Osteocyte (in vitro differentiated cells): Measurements from ENCODE around the gene TTC3. TPM values are rescaled to one million over a fixed set of nuclear protein-coding genes. Genes with fewer than 3 reads are reported as not detected.

Experiments used
- DNase-seq: peaks from one replicate; pipeline ENCODE4 v3.0.0; 2021; ENCODE audit warnings: mixed read lengths; ENCODE audit not compliant: unreplicated experiment; ENCODE audit errors: extremely low spot score
- H3K27ac Mint-ChIP-seq: one replicate; pipeline ENCODE4 v1.8.0; 2021; ENCODE audit warnings: mild to moderate bottlenecking, mixed read lengths; ENCODE audit not compliant: unreplicated experiment
- H3K27me3 Mint-ChIP-seq: one replicate; pipeline ENCODE4 v1.8.0; 2021; ENCODE audit warnings: mixed read lengths; ENCODE audit not compliant: unreplicated experiment
- H3K36me3 Mint-ChIP-seq: one replicate; pipeline ENCODE4 v1.8.0; 2021; ENCODE audit warnings: mixed read lengths; ENCODE audit not compliant: unreplicated experiment
- H3K4me1 Mint-ChIP-seq: one replicate; pipeline ENCODE4 v1.8.0; 2021; ENCODE audit warnings: mixed read lengths; ENCODE audit not compliant: unreplicated experiment
- H3K4me3 Mint-ChIP-seq: one replicate; pipeline ENCODE4 v1.8.0; 2021; ENCODE audit warnings: mild to moderate bottlenecking, moderate library complexity, mixed read lengths; ENCODE audit not compliant: unreplicated experiment
- H3K9me3 Mint-ChIP-seq: one replicate; pipeline ENCODE4 v1.8.0; 2021; ENCODE audit warnings: mixed read lengths; ENCODE audit not compliant: unreplicated experiment
- total RNA-seq: library from RNA; stranded (reverse); gene quantifications from 2 replicates; pipeline ENCODE4 v1.2.1, GENCODE V29; 2021
- TF ChIP-seq, protein P1 (sequence below): fragments of 200-600 bp; sonication (generic); IDR thresholded peaks from 2 replicates; pipeline ENCODE4 v1.5.0; 2021; ENCODE audit warnings: antibody characterized with exemption, mild to moderate bottlenecking, moderate library complexity

TTC3 gene
- total RNA-seq, 1 donor from 2014 or later: 252 TPM

DNA sequence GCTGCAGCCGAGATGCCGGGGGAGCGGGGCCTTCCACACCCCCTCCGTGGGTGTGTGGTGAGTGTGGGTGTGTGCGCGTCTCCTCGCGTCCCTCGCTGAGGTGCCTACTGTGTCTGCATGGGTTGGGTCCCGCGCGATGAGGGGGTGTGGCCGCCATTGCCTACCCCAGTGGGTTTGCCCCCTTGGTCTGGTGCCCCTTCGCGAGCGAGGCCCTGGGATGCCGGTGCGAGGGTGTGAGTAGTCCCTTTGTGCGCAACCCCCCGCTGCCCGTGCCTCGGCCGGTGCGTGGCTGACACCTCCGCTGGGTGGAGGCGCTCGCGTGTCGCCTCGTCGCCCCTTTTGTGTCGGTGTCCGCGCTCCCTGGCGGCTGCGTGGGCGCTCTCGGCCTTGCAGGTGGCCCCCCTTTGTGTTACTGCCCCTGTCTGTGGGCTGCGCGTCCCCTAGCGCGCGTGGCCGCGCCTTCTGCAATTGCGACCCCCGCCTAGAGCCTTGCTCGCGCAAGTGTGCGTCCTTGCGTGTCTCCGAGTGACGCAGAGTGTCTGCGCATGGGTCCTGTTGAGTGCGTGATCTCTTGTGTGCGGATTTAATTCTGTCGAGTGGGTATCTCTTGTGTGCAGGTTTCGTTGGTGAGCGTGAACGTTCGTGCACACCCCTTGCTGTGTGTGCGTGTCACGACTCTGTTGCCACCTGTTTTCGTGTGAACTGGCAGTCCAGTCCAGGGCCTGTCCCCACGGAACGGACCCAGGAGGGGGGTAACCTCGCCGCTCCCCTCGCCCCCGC lies 553 bp downstream of the TTC3 start:
- Mint-ChIP-seq H3K4me3 (peak overlapping the region; percentile 85), H3K27me3 (no peaks in the 10 kb centered on the region), H3K9me3 (peaks cover 1% of the 10 kb centered on the region), H3K36me3 (peaks cover 14% of the 10 kb centered on the region), H3K27ac (peak overlapping the region; percentile 88), H3K4me1 (peaks cover 43% of the 10 kb centered on the region)
- peak; percentile 87 for DNase-seq
- TF ChIP-seq, protein P1, sequence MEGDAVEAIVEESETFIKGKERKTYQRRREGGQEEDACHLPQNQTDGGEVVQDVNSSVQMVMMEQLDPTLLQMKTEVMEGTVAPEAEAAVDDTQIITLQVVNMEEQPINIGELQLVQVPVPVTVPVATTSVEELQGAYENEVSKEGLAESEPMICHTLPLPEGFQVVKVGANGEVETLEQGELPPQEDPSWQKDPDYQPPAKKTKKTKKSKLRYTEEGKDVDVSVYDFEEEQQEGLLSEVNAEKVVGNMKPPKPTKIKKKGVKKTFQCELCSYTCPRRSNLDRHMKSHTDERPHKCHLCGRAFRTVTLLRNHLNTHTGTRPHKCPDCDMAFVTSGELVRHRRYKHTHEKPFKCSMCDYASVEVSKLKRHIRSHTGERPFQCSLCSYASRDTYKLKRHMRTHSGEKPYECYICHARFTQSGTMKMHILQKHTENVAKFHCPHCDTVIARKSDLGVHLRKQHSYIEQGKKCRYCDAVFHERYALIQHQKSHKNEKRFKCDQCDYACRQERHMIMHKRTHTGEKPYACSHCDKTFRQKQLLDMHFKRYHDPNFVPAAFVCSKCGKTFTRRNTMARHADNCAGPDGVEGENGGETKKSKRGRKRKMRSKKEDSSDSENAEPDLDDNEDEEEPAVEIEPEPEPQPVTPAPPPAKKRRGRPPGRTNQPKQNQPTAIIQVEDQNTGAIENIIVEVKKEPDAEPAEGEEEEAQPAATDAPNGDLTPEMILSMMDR: no peak

DNA sequence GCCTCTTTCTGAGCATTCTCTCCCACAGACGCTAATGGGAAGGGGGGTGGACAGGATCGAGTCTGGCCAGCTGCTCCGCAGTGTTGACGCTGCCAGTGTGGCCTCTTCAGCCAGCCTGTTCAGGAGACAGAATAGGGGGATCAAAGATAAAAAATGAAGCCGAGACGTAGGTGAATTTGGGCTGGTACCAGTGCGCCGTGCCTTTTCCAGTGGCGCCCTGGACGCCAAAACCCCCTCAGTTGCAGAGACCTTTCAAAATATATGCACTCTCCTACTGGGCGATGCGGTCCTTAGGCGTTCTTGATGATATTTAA lies 1.1 kb downstream of the TTC3 start:
- peaks cover 43% of the 10 kb centered on the region for H3K4me1 Mint-ChIP-seq
- peak overlapping the region; percentile 85 for H3K4me3 Mint-ChIP-seq
- TF ChIP-seq, protein P1: no peak
- H3K36me3 Mint-ChIP-seq: peaks cover 9% of the 10 kb centered on the region
- peak overlapping the region; percentile 88 for H3K27ac Mint-ChIP-seq
- H3K9me3 Mint-ChIP-seq: peaks cover 7% of the 10 kb centered on the region
- DNase-seq: no peak
- H3K27me3 Mint-ChIP-seq: no peaks in the 10 kb centered on the region

DNA sequence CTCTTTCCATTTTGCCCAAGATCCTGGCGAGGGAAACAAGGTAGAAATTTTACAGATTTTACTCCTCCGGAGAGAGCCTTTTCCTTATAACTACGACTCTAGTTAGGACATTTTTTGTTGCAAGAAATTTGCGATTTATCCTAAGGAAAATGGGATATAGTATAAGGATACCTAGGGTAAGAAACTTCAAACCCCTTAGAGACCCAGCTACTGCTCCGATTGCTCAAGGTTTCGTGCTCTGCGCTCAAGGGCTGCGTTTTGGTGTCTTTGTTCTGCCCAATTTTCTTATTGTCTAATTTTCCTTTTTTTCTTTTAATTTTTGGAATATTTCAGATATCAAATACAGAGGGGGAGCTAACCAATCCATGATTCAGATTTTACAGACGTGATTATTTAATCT lies 1.5 kb downstream of the TTC3 start:
- peaks cover 7% of the 10 kb centered on the region for H3K36me3 Mint-ChIP-seq
- TF ChIP-seq, protein P1: no peak
- H3K9me3 Mint-ChIP-seq: peaks cover 9% of the 10 kb centered on the region
- H3K27ac Mint-ChIP-seq: peak overlapping the region; percentile 88
- H3K4me1 Mint-ChIP-seq: peaks cover 43% of the 10 kb centered on the region
- H3K27me3 Mint-ChIP-seq: no peaks in the 10 kb centered on the region
- H3K4me3 Mint-ChIP-seq: peak overlapping the region; percentile 85
- DNase-seq: no peak

DNA sequence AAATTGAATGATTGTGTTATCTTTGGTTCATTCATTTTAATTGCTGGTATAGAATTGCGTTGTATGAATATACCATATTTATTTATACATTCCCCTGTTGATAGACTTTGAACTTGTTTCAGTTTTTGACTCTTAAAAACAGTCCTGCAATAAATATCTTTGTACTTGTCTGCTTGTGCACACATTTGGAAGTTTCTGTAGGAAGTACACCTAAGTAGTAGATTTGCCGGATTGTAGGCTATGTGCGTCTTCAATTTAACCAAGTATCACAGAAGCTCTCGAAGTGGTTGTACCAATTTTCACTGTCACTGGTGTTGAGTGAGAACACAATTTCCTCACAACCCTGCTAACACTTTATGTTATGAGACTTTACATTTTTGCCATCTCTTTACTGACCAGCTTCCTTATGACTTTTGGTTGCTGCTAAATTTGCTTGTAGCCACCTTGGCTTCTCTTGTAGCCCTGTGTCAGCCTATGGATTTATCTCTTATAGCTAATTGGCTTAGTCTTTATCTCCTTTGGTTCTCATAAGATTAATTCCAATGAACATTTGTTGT lies 2.2 kb downstream of the TTC3 start:
- Mint-ChIP-seq H3K27ac (peak overlapping the region; percentile 12), H3K27me3 (no peaks in the 10 kb centered on the region), H3K36me3 (peaks cover 5% of the 10 kb centered on the region), H3K9me3 (peaks cover 16% of the 10 kb centered on the region), H3K4me1 (peaks cover 40% of the 10 kb centered on the region), H3K4me3 (peak overlapping the region; percentile 85)
- no peak for DNase-seq
- TF ChIP-seq, protein P1: no peak

DNA sequence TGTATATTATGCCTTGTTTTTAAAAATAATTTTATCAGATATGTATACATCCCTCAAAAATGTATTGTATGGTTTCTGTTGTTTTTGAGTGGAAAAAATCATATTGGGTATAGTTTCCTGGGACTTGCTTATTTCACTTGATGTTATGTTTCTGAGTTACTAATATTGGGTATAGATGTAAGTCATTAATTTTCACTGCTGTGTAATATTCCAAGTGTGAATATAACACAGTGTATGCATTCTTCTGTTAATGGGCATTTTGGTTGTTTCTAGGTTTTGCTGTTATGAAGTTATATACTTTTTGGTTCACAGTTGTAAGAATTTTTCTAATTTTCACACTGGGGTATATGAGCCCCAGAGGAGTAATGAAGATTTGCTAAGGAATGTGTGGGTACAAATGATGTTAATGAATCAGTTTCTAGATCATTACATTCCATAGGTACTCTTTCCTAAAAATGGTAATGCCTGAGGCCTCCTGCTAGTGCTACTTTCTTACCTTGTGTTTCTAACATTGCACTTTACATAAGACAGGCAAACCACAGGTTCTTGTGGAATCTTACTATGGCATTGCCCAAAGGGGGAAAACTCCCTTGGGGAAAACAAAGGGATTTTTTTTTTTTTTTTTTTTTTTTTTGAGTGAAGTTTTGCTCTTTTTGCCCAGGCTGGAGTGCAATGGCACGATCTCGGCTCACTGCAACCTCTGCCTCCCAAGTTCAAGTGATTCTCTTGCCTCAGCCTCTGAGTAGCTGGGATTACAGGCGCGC lies 3.2 kb downstream of the TTC3 start:
- Mint-ChIP-seq H3K4me1 (peaks cover 32% of the 10 kb centered on the region), H3K4me3 (no peak overlapping the region), H3K36me3 (peaks cover 3% of the 10 kb centered on the region), H3K27ac (no peak overlapping the region), H3K27me3 (no peaks in the 10 kb centered on the region), H3K9me3 (peaks cover 21% of the 10 kb centered on the region)
- no peak for DNase-seq
- TF ChIP-seq, protein P1: no peak
